Right lobe of liver (tissue), 4 donors: ENCODE results near the gene TMEM19.

Experiments used
- POLR2A ChIP-seq: fragments of 450-650 bp; IDR thresholded peaks from one replicate; pipeline ENCODE4 v1.6.1; 2017; ENCODE audit warnings: antibody characterized with exemption, mild to moderate bottlenecking
- TF ChIP-seq, protein P1 (sequence below), 4 donors: fragments of 200-600 bp in 3 of 4; fragments of 450-650 bp in 1 of 4; IDR thresholded peaks; one replicate each; pipeline versions ENCODE4 v1.5.1 to v1.8.0; 2016 to 2022; ENCODE audit warnings: antibody characterized with exemption in 4 of 4, mild to moderate bottlenecking in 2 of 4
- donor health status: DM: no; HTN: no; CAD: no.
- donor health status: DM: no; HTN: no; CAD: no.
- donor health status: DM: no; HTN: yes; CAD: no.

DNA sequence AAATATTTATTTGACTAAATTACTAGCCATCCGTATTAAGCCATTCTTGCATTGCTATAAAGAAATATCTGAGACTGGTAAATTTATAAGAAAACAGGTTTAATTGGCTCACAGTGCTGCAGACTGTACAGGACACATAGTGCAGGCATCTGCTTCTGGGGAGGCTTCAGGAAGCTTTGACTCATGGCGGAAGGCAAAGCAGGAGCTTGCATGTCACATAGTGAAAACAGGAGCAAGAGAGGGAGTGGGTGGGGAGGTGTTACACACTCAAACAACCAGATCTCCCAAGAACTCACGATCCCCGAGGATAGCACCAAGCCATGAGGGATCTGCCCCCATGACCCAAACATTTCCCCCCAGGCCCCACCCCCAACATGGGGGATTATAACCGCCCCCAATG, 42.1 kb downstream of the TMEM19 start:
- TF ChIP-seq, protein P1, sequence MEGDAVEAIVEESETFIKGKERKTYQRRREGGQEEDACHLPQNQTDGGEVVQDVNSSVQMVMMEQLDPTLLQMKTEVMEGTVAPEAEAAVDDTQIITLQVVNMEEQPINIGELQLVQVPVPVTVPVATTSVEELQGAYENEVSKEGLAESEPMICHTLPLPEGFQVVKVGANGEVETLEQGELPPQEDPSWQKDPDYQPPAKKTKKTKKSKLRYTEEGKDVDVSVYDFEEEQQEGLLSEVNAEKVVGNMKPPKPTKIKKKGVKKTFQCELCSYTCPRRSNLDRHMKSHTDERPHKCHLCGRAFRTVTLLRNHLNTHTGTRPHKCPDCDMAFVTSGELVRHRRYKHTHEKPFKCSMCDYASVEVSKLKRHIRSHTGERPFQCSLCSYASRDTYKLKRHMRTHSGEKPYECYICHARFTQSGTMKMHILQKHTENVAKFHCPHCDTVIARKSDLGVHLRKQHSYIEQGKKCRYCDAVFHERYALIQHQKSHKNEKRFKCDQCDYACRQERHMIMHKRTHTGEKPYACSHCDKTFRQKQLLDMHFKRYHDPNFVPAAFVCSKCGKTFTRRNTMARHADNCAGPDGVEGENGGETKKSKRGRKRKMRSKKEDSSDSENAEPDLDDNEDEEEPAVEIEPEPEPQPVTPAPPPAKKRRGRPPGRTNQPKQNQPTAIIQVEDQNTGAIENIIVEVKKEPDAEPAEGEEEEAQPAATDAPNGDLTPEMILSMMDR (IDR thresholded peaks at IDR 0.05): no peak
- TF ChIP-seq POLR2A: no peak
